Lower leg skin (tissue), 3 donors: ENCODE measurements around the gene APOA1.

Source experiments
- POLR2A ChIP-seq, 2 donors: fragments of 450-650 bp; IDR thresholded peaks; one replicate each; pipeline ENCODE4 v1.6.1; 2016 to 2017; ENCODE audit warnings: antibody characterized with exemption in 2 of 2, mild to moderate bottlenecking in 1 of 2, moderate library complexity in 1 of 2
- TF ChIP-seq, protein P1 (sequence below), 3 donors: fragments of 450-650 bp; IDR thresholded peaks; one replicate each; pipeline ENCODE4 v1.5.1; 2016; ENCODE audit warnings: antibody characterized with exemption in 3 of 3, mild to moderate bottlenecking in 3 of 3, moderate library complexity in 2 of 3

DNA sequence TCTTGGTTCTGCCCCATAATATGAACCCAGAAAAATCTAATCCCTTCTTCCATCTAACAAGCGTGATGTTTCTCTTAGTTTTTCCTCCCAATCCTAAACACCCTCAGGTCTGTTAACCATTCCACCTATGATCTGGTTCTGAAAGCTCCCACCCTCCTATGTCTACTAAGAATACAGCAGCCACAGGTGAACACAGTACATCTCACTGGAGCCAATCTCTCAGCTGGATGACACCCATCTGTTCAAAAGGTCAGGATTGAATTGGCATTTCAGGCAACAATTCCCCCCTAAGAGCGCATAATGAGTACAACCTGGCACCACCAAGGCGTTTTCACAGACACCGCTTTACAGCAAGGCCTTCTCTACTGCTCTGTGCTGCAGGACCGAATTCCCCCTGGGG lies 19.0 kb upstream of the APOA1 start:
- TF ChIP-seq, protein P1, sequence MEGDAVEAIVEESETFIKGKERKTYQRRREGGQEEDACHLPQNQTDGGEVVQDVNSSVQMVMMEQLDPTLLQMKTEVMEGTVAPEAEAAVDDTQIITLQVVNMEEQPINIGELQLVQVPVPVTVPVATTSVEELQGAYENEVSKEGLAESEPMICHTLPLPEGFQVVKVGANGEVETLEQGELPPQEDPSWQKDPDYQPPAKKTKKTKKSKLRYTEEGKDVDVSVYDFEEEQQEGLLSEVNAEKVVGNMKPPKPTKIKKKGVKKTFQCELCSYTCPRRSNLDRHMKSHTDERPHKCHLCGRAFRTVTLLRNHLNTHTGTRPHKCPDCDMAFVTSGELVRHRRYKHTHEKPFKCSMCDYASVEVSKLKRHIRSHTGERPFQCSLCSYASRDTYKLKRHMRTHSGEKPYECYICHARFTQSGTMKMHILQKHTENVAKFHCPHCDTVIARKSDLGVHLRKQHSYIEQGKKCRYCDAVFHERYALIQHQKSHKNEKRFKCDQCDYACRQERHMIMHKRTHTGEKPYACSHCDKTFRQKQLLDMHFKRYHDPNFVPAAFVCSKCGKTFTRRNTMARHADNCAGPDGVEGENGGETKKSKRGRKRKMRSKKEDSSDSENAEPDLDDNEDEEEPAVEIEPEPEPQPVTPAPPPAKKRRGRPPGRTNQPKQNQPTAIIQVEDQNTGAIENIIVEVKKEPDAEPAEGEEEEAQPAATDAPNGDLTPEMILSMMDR (IDR thresholded peaks at IDR 0.05), result no peak
- no peak for TF ChIP-seq POLR2A (IDR thresholded peaks at IDR 0.05)
